GM23338 (cell line): ENCODE measurements around the gene KCNT1.

Experiments used
- CREB1 ChIP-seq: fragments of 250-450 bp; sonication (Bioruptor Pico); IDR thresholded peaks from 2 replicates; pipeline ENCODE4 v1.5.0; 2020; ENCODE audit warnings: low read depth, mild to moderate bottlenecking, moderate library complexity
- EZH2 ChIP-seq: fragments of 200-600 bp; sonication (generic); IDR thresholded peaks from one replicate; pipeline ENCODE4 v1.8.0; 2017; ENCODE audit warnings: antibody characterized with exemption, mild to moderate bottlenecking, low read depth; ENCODE audit not compliant: unreplicated experiment
- EZH2phosphoT487 ChIP-seq: fragments of 200-600 bp; sonication (generic); IDR thresholded peaks from one replicate; pipeline ENCODE4 v1.8.1; 2018; ENCODE audit warnings: antibody characterized with exemption; ENCODE audit not compliant: unreplicated experiment
- JUNB ChIP-seq: IDR thresholded peaks from one replicate; pipeline ENCODE4 v1.6.1; 2016; ENCODE audit warnings: antibody characterized with exemption; ENCODE audit not compliant: unreplicated experiment
- NANOG ChIP-seq: IDR thresholded peaks from 2 replicates; pipeline ENCODE4 v1.6.1; 2016; ENCODE audit warnings: antibody characterized with exemption, borderline replicate concordance
- POLR2AphosphoS5 ChIP-seq: IDR thresholded peaks from 2 replicates; pipeline ENCODE4 v1.6.1; 2016; ENCODE audit warnings: antibody characterized with exemption, low read depth
- STAT1 ChIP-seq: IDR thresholded peaks from one replicate; pipeline ENCODE4 v1.6.1; 2016; ENCODE audit warnings: antibody characterized with exemption; ENCODE audit not compliant: unreplicated experiment
- ZNF114 ChIP-seq: fragments of 250-450 bp; sonication (Bioruptor Pico); IDR thresholded peaks from 2 replicates; pipeline ENCODE4 v1.5.0; 2020; ENCODE audit warnings: mild to moderate bottlenecking, moderate library complexity
- ZNF331 ChIP-seq: fragments of 250-450 bp; sonication (Bioruptor Pico); IDR thresholded peaks from 2 replicates; pipeline ENCODE4 v1.5.0; 2020; ENCODE audit warnings: low read depth, mild to moderate bottlenecking, moderate library complexity
- TF ChIP-seq, protein P1 (sequence below): IDR thresholded peaks from one replicate; pipeline ENCODE4 v1.6.1; 2018; ENCODE audit warnings: antibody characterized with exemption; ENCODE audit not compliant: unreplicated experiment
- TF ChIP-seq, protein P2 (sequence below), 2 experiments: fragments of 200-600 bp in 1 of 2; sonication (generic) in 1 of 2; conservative IDR thresholded peaks; 2 replicates each; pipeline versions ENCODE4 v1.5.1 to v1.6.1; 2016 to 2017; ENCODE audit warnings: antibody characterized with exemption in 2 of 2, low read depth in 2 of 2, mild to moderate bottlenecking in 2 of 2, moderate library complexity in 1 of 2
- TF ChIP-seq, protein P3 (sequence below): IDR thresholded peaks from 2 replicates; pipeline ENCODE4 v1.6.1; 2016; ENCODE audit warnings: antibody characterized with exemption

DNA sequence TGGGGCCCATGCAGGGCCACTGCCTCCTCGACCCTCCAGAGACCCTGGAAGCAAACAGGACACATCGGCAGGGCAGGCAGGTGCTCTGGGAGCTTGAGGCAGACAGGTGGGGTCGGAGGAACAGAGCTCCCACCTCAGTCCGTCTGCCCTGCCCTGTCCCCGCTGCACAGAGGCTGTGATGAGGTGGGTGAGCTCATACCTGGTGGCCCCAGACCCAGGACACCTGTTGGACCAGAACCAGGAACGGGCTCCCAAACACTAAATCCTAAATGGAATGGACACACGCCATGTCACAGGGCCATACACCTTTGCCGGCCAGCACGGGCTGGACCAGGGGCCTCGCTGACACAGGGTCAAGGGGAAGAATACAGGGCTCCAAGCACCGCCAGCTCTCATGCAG, 8.2 kb upstream of the KCNT1 start:
- no peak for TF ChIP-seq EZH2phosphoT487
- no peak for TF ChIP-seq POLR2AphosphoS5
- TF ChIP-seq, protein P1, sequence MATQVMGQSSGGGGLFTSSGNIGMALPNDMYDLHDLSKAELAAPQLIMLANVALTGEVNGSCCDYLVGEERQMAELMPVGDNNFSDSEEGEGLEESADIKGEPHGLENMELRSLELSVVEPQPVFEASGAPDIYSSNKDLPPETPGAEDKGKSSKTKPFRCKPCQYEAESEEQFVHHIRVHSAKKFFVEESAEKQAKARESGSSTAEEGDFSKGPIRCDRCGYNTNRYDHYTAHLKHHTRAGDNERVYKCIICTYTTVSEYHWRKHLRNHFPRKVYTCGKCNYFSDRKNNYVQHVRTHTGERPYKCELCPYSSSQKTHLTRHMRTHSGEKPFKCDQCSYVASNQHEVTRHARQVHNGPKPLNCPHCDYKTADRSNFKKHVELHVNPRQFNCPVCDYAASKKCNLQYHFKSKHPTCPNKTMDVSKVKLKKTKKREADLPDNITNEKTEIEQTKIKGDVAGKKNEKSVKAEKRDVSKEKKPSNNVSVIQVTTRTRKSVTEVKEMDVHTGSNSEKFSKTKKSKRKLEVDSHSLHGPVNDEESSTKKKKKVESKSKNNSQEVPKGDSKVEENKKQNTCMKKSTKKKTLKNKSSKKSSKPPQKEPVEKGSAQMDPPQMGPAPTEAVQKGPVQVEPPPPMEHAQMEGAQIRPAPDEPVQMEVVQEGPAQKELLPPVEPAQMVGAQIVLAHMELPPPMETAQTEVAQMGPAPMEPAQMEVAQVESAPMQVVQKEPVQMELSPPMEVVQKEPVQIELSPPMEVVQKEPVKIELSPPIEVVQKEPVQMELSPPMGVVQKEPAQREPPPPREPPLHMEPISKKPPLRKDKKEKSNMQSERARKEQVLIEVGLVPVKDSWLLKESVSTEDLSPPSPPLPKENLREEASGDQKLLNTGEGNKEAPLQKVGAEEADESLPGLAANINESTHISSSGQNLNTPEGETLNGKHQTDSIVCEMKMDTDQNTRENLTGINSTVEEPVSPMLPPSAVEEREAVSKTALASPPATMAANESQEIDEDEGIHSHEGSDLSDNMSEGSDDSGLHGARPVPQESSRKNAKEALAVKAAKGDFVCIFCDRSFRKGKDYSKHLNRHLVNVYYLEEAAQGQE = no peak
- TF ChIP-seq, protein P2, sequence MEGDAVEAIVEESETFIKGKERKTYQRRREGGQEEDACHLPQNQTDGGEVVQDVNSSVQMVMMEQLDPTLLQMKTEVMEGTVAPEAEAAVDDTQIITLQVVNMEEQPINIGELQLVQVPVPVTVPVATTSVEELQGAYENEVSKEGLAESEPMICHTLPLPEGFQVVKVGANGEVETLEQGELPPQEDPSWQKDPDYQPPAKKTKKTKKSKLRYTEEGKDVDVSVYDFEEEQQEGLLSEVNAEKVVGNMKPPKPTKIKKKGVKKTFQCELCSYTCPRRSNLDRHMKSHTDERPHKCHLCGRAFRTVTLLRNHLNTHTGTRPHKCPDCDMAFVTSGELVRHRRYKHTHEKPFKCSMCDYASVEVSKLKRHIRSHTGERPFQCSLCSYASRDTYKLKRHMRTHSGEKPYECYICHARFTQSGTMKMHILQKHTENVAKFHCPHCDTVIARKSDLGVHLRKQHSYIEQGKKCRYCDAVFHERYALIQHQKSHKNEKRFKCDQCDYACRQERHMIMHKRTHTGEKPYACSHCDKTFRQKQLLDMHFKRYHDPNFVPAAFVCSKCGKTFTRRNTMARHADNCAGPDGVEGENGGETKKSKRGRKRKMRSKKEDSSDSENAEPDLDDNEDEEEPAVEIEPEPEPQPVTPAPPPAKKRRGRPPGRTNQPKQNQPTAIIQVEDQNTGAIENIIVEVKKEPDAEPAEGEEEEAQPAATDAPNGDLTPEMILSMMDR (conservative IDR thresholded peaks at IDR 0.05; ENCODE audit: low read depth in 2 of 2) = no peak
- no peak for TF ChIP-seq EZH2
- TF ChIP-seq ZNF331 (CRISPR knock-in tag) = no peak
- TF ChIP-seq STAT1 = no peak
- TF ChIP-seq, protein P3, sequence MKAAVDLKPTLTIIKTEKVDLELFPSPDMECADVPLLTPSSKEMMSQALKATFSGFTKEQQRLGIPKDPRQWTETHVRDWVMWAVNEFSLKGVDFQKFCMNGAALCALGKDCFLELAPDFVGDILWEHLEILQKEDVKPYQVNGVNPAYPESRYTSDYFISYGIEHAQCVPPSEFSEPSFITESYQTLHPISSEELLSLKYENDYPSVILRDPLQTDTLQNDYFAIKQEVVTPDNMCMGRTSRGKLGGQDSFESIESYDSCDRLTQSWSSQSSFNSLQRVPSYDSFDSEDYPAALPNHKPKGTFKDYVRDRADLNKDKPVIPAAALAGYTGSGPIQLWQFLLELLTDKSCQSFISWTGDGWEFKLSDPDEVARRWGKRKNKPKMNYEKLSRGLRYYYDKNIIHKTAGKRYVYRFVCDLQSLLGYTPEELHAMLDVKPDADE = no peak
- TF ChIP-seq JUNB = no peak
- no peak for TF ChIP-seq ZNF114 (CRISPR knock-in tag)
- TF ChIP-seq CREB1 = no peak
- TF ChIP-seq NANOG = no peak
